Mesenteric fat pad (tissue), 1 donor: ENCODE measurements around the gene HECA. TPM values are rescaled to one million over a fixed set of nuclear protein-coding genes. Genes with fewer than 3 reads are reported as not detected.
"Not testable (repeated sequence)": the region's sequence is repeated elsewhere in the genome, so short reads cannot be mapped to it uniquely, and the experiment has no call there.

Experiments
- DNase-seq: peaks from one replicate; pipeline ENCODE4 v3.0.0-alpha.2; 2020; ENCODE audit warnings: low spot score
- total RNA-seq: library from RNA; stranded (reverse); fragmentation: NEBNext Ultra II Directional; extraction: Animal tissue kit (Norgen Biotek cat#: 25700); gene quantifications from one replicate; pipeline ENCODE4 v1.2.1, GENCODE V29; 2021
- donor health status: DM: yes; HTN: yes; CAD: no.

The HECA gene
- total RNA-seq, 1 donor from 2014 or later, result 33.6 TPM

- DNase-seq, result no peak
Measured at GRCh38 chr6:139204978-139205377, 70.1 kb downstream of the HECA start.

GRCh38 chr6:139205843-139206242, 71.0 kb downstream of the HECA start:
- DNase-seq, result no peak

DNA sequence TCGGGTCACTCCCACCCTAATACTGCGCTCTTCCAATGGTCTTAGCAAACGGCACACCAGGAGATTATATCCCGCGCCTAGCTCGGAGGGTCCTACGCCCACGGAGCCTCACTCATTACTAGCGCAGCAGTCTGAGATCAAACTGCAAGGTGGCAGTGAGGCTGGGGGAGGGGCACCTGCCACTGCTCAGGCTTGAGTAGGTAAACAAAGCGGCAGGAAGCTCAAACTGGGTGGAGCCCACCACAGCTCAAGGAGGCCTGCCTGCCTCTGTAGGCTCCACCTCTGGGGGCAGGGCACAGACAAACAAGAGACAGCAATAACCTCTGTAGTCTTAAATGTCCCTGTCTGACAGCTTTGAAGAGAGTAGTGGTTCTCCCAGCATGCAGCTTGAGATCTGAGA, 75.9 kb downstream of the HECA start:
- not testable (repeated sequence) for DNase-seq

DNA sequence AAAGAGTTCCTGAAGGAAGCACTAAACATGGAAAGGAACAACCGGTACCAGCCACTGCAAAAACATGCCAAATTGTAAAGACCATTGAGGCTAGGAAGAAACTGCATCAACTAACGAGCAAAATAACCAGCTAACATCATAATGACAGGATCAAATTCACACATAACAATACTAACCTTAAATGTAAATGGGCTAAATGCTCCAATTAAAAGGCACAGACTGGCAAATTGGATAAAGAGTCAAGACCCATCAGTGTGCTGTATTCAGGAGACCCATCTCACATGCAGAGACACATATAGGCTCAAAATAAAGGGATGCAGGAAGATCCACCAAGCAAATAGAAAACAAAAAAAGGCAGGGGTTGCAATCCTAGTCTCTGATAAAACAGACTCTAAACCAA, 77.6 kb downstream of the HECA start:
- DNase-seq, result not testable (repeated sequence)

DNA sequence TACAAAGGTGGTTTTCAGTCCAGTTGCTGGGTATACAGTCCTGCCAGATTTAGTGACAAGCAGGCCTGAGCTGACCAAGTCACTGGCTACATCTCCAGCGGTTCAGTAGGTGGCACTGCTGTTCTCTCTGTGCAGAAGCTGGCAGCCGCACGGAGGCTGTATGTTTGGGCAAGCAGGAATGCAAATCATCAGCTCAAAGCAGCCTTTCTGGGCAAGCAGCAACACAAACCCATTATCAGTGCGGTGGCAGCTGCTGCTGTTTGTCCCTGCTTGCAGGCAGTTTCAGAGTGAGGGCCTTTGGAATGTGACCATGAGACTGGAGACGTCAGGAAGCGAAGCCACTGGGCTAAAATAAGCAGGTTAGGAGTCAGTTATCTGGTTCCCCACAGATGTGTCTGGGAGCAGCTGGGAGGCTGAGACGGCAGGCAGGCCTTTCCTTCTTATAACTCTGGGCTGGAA, 84.4 kb downstream of the HECA start:
- no peak for DNase-seq

GRCh38 chr6:139219746-139220145, 84.9 kb downstream of the HECA start:
- DNase-seq, result no peak

GRCh38 chr6:139228387-139228786, 93.5 kb downstream of the HECA start:
- not testable (repeated sequence) for DNase-seq

Other genes with a start within 250 kb of the HECA start
- gene REPS1, start 146.8 kb upstream of the HECA start, total RNA-seq, result 34.5 TPM
- gene ABRACL, start 106.3 kb upstream of the HECA start, total RNA-seq, result 23.8 TPM
- gene TXLNB, start 156.9 kb downstream of the HECA start, total RNA-seq, result 0.61 TPM
- gene CITED2, start 239.6 kb downstream of the HECA start, total RNA-seq, result 70.8 TPM